GM18502 (cell line): Measurements from ENCODE around the gene TARS3.
A peak's percentile ranks its signal among the peaks of the same experiment; 100 is the strongest.
"Not testable (repeated sequence)": the region's sequence is repeated elsewhere in the genome, so short reads cannot be mapped to it uniquely, and the experiment has no call there.

Experiments
- ATAC-seq: cut with Tn5 transposase; IDR thresholded peaks from one replicate; pipeline ENCODE4 v1.9.1; 2021; ENCODE audit warnings: mild to moderate bottlenecking; ENCODE audit not compliant: unreplicated experiment, poor library complexity

TARS3 gene

DNA sequence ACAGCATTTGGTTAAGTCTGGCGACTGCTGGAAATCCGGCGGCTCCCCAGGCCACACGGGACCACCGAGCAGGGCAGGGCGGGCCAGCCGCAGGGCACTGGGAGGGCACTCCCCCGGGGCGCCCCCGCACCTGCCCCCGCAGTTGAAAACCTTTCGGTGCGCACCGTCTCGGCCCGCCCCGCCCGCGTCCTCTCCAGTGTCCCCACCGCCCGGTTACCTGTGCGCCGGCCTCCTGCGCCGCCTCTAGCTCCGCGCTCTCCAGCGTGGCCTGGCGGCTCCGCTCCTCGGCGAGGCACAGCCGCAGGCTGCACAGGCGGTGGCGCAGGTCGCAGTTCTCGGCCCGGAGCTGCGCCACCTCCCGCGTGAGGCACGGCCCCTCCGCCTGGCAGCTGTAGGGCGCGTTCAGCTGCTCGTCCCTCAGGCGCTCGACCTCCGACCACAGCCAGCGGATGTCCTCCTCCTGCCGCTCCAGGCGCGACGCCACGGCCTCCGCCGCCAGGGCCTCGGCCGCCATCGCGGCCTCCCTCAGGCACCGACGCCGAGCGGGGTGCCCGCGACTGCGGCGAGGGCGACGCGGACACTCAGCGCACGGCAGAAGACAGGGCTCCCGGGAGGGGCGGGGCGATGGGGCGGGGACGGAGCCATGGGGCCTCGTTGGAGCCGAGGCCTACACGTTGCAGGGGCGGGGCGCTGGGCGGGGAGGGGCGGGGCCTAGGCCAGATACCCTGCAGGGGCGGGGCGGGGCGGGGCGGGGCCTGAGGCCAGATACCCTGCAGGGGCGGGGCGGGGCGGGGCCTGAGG is at the start of gene TARS3:
Gene TARS3 (minus strand): TSS at position 600 of the 801 bp plus-strand sequence. CDS start 86 bp downstream, at position 514.
- ATAC-seq: peak; percentile 85

DNA sequence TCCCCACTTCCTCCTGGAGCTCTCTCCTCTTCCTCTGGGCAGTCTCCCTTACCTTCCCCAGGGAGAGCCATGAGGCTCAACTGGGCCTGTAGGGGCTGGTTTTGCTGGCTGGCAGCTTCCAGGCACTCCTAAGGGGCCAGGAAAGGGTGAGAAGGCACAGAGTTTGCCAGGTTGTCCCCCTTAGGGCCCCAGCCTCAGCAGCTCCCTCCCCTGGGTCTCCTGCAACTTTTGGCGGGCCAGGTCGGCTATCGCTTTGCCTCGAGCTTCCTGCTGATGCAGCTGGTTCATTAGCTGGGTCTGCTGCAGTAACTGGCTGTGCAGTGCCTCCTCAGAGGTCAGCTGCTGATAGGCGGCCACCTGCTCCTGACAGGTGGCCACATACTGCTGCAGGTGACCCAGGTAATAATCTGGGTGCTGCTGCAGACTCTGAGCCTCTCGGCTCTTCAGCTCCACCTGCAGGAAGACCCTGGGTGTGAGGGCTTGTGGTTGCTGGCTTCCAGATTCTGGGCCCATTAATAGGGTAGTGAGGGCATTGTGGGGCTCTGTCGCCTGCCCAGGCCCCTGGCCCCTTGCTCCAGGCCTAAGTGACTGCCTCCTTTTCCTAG is 49.3 kb upstream of the TARS3 start:
- ATAC-seq: no peak

DNA sequence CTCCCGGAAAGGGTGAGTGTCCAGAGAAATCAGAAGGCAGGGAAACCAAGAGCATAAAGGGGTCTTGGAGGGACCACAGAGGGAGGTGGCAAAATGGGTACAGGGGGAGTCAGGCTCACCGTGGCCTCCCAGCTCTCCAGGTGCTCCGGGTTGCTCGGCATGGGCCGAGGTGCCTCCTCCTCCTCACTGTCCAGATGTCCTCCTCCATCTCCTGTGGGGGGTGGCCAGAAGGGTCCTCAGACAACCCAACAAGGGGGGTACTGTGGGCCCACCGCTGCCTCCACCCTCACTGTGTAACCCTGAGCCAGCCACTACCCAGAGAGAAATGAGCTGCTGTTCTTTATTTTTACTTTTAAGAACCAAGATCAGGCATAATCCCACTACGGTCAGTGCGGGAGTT is 48.6 kb upstream of the TARS3 start:
- no peak for ATAC-seq

DNA sequence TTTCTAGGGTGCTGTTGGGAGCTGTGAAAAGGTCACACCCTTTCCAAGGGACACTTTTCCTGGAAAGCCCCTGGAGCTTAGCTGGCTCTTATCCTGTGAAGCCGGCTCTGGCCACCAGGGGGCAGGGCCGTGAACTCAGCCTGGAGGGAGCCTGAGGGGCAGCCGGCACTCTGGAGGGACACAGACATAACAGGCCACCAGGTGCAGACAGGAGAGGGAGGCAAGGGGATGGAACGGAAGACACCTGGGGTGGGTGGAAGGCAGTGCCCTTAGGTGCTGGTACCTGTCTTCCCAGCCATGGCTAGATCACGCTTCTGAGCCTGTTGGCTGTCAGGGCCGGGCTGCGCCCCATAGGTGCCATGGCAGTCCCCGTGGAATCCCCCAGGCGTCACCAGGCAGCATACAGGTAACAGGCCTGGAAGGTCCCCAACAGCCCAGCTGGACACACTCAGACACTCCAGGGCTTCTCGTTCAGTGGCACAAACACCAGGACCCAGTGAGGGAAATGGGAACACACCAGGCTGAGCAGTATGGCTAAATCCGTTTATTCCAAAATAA is 42.9 kb upstream of the TARS3 start:
- ATAC-seq: not testable (repeated sequence)

DNA sequence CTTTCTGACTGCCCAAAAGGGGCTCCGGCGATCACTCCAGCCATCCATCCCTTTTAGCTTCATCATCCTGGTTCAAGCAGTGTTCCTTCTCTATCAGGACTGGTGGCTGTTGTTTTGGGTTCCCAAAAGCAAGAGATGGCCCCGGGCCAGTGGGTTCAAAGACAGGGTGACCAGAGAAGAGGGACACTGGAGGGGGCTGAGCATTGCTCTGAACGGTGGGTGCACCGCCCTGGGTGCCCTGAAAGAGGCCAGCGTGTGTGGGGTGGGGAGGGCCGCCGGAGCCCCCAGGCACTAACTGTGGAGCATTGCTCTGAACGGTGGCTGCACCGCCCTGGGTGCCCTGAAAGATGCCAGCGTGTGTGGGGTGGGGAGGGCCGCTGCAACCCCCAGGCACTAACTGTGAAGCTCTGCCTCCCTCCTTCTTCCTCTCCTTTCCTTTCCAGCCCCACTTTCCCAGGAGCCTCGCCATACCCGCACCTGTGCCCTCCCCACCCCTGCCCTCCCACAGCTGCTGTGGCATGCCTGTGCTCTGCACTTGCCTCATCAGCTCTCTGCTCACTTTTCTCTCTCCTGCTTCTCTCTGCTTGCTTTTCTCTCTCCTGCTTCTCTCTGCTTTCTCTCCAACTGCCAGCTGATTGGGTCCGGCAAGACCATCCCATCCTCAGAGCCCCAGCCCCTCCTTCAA is 41.6 kb upstream of the TARS3 start:
- no peak for ATAC-seq

DNA sequence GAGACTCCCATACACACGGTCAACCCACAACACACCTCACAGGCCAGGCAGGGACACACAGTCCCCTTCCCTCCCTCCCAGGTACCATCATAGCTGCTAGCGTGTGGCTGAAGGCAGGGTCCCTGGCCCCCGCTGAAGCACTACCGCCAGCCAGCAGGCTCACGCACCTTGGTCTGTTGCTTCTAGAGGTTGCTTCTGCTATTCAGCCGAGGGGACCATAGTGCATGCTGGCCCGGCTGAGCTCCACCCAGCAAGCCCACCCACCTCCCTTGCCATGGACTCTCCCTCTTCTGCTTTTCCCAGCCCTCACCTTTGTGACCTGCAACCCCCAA is 41.0 kb upstream of the TARS3 start:
- ATAC-seq: not testable (repeated sequence)

DNA sequence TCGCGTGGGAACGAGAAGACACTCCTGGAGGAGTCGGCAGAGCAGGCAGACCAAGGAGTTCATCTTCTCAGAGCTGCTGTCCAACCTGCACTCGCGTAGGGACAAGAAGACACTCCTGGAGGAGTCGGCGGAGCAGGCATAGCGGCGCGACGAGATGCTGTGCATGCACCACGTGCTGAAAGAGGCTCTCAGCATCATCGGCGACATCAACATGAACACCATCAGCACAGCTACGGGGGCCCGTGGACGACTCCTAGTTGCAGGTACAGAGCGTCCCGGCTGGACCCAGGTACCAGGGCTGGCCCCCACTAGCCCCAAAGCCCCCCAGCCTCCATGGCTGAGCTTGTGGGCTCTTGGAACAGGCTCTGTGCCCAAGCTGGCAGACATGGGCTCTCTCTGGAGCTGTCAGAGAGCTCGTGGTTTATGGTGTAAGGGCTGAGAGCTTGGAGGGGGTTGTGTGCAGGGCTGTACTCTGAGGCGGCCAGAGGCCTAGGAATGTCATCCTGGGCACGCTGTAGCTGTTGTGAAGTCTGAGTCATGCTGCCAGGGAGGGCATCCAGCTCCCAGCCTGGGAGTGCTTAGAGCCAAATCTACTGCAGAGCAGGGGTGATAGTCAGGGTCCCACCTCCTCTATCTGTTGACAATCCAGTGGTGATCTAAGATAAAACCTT is 40.5 kb upstream of the TARS3 start:
- not testable (repeated sequence) for ATAC-seq

DNA sequence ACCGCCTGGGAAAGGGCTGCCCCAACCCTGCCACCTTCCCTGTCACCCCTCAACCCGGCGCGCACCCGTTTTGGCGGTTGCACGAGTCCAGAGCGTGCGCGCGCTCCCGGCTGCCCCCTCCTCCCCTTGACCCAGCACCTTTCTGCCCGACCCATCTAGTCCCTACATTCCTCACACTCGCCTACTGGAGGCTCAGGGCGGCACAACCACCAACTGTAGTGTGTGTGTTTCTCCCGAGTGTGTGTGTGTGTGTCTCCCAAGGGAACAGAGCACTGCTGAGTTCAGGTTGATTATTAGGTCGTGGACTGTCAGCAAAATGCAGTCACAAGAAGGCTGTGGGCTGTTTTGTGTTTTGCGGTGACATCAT is 22.4 kb upstream of the TARS3 start:
- ATAC-seq: peak; percentile 36

DNA sequence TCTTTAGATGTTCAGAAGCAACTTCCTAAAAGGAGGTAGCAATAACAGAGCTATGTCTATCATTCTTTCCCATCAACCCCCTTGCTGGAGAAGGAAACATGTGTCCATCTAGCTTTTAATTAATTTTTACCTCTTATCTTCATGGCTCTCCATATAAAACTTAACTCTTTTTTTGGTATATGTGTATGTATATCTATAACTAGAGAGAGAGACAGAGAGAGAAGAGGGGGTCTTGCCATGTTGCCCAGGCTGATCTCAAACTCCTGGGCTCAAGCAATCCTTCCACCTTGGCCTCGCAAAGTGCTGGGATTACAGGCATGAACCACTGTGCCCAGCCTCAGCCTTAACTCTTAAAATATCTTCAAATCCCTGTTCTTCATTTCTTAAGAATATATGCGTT is 10.6 kb upstream of the TARS3 start:
- not testable (repeated sequence) for ATAC-seq

DNA sequence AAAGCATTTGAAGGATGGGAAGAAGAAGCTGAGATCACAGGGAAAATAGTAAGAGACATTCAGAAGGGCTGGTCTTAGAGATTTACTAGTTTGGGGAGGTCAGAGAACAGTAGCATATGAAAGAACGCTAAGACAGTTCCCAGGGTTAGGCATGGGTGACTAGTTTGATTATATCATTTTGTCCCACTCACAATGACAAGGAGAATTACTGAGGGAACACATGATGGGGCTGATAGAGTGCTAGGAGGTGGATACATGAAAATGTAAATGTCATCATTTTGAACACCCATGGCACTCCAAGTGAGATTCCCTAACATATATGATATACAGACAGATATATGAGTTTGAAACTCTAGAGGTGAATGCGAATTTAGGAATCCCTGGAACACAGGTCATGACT is 9.3 kb upstream of the TARS3 start:
- no peak for ATAC-seq

DNA sequence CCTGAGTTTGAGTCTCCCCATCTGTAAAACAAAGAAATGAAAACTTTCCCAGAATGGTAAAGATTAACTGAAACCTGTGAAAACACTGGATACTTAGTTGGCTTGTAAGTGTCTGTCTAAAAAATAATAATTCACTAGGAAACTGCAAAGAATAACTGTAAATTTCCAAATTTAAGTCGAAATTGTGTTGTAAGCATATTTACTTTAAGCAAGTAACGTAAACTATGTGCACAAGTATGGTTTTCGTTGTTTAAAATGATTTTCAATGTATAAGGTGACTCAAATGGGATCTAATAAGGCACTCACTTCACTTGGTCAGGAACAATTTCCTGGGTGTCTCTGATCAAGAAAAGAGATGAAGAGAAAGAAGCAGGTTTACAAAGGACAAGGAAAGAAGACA is 8.5 kb upstream of the TARS3 start:
- no peak for ATAC-seq

DNA sequence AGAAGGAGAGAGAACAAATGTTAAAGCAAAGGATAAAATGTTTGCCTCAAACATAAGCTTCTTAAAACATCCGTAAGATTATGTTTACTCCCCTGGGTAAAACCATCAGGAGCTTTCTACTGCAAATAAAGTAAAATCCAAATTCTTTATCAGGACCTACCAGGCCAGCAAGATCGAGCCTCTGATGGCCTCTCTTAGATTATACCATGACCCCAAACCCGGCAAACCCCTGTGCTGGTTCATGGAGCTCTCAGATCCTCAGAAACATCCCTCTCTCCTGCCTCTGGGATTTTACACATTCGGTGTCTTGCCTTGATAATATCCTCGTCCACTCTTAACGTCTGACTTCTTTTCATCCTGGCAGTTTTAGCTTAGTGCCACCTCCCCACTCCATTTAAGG is 7.5 kb upstream of the TARS3 start:
- ATAC-seq: no peak

DNA sequence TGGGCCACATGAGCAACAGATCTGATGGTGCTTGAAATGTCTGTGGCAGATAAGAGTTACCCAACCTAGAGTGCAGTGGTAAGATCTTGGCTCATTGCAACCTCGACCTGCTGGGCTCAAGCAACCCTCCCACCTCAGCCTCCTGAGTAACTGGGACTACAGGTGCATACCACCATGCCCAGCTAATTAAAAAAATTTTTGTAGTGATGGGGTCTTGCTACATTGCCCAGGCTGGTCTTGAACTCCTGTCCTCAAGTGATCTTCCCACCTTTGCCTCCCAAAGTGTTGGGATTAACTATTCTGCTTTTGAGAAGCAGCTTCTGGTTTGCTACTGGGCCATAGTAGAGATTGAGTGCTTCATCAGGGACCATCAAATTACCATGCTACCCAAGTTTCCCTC is 2.9 kb upstream of the TARS3 start:
- ATAC-seq: no peak

DNA sequence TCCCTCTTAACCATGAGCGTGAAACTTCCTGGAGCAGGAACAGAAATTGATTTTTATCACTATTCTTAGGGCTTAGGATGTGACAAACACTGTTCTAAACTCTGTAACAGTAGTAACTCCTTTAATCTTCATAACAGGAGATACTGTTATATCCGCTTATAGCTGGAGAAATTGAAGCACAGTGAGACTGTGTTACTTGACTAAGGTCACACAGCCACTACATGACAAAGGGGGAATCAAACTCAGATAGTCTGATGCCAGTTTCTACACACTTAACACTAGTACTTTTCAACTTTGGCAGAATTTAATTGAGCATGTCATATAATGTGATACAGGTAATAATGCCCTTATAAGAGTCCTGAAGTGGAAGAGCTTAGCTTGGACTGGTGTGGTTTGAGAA is 800 bp upstream of the TARS3 start:
- no peak for ATAC-seq

DNA sequence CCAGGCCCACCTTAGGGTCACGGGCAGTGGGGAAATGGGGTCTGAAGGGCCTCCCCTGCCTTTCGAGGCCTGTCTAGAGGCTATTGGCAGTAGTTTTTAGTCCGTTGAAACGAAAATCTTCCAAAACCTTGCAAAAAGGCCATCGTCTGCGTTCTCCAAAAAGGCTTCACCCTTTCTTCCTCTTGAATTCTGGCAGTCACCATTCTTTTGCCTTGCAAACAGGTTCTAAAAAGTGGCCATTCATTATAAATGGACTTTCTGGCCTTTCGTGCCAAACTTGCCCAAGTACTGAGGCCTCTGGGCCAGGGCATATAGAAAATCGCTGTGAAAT is 367 bp upstream of the TARS3 start:
- ATAC-seq: no peak

DNA sequence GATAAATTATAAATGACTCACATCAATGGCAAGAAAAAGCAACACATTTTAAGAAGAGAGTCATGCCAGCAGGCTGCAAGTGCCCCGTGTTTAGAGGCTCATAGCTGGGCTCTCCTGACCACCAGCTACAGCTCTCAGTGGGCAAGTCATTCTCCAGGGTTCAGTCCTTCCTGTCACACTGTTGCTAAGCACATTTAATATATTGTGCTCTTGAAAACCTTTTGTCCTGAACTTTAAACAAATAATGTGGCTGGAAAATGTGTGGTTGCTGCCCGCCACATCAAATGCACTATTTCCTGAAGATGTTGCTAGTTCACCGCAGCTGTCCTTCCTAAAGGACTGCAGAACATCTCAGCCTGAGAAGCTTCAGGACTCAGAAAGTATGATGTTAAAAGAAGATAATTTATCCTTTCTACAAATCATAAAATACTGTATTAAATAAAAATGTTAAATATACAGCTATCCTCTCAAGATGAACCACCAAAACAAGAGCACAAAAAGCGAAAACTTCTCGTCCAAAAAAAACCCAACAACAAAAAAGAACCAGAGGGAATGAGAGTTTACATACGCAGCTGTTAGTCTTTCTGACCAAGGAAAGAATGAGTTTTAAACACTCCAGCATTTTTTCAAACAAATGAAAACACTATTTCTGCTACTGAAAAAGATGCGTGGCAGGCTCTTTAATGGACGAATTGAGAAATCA is 951 bp downstream of the TARS3 start:
- ATAC-seq: peak; percentile 45

DNA sequence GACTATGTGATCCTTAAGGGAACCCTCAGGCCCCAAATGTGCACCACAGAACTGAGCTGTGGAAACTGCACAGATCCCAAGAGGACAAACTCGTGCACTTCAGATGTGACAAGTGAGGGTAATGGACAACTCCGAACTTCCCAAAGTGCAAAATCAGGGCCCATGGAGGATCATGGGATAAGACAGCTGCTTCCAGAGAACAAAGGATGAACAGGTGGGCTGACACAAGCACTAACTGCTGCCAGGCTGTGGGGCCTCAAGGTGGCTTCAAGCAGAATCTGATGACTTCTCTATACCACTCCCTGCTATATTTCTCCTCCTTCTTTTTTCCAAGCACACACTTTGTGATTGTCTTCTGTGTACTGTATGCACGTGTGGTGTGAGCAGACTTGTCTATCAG is 5.4 kb downstream of the TARS3 start:
- ATAC-seq: no peak

DNA sequence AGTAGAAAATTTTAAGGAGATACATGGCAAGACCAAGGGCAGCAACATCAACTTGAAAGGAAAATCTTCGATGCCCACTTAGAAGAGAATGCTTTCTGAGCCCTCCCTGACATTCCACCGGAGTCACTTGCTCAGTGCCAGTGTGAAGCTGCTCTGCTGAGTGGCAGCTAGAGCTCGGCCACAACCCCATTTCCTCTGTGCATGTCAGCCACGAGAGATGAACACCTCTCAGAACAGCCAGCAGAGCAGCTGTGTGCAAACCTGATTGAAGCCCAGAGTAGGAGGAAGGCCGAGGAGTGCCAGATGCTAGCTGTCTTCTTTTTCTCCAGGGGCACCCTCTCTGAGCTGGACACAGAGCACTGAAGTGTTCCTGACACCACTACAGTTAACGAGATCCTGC is 12.2 kb downstream of the TARS3 start:
- no peak for ATAC-seq

DNA sequence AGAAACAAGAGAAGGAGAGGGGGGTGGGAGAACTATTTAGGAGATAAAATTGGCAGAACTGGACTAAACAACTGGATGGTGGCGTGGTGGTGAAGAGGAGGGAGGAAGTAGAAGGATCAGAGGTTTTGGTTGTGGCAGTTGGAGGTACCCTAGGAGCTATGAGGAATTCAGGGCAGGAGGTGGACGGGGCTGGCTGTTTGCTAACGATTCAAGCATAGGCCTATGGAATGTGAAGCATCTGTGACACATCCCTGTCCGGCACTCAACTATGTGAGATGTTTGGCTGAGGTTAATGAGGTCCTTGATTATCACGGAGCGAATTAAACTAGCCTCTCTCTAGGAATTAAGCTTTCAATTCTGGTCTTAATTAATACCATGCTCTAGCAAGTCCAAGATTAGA is 13.5 kb downstream of the TARS3 start:
- ATAC-seq: no peak

DNA sequence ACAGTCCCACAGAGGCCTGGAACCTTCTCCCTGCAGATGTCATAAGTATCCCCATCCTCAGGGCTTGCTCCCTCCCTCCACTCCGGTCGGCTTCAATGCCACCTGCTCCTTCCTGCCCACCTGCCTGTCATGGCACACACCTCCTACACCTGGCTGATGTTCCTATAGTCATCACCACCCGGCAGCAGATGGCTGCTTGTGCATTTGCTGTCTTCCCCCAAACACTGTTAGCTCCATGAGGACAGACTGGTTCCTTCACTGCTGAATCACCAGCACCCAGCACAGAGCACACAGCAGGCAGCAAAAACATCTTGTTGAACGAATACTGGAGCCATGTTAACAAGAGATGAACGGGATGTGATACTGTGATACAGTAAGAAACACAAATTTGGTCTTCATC is 14.8 kb downstream of the TARS3 start:
- no peak for ATAC-seq
